Measurements from ENCODE around the gene GRB7. TPM values are rescaled to one million over a fixed set of nuclear protein-coding genes. Genes with fewer than 3 reads are reported as not detected.

The GRB7 gene
- total and polyA plus RNA-seq, 2 donors (not counting 1 experiment from before 2014, with no cell fraction given), result 0.81 to 0.84 TPM

DNA sequence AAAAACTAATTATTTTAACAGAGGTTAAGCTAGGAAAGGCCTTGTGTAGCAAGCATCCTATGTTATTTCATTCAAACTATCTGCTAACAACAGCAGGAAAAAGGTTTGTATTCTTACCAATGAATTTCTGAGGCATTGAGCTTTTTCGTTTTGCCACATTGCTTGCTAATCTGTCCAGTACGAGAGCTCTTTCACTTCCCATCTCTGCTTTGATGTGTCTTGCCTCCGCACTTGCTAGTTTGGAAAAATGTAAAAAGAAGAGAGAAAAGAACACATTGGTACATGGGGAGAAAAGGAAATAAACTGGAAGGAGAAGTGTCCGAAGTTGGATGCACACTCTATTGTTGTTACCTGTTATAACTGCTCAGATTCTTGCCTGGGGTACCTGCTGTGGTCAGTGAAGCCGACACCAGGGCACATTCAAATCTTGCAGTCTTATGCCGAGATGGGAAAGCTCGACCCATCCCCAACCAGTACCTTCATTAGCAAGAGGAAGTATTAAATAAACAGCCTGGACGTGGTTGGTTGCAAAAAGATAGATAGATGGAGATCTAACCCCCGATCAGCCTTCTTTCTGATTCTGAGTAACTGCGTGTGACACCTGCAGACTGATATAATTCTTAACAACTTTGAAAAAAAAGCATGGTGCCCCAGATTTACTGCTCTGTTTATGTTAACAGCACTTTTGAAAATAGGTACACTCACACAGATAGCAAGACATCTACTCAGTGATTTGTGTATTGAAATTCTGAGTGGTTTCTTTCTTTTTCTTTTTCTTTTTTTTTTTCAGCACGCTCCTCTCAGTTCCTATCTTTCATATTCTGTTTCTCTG lies 40.0 kb downstream of the GRB7 start:
- Histone ChIP-seq H3K79me2 (ENCODE audit: control insufficient read depth, insufficient read depth, low read length) (peaks cover 95% of the 10 kb centered on the region), H3K4me3 (ENCODE audit: control extremely low read depth in 1 of 5, extremely low read depth in 1 of 5, insufficient read depth in 1 of 5, low read depth in 2 of 5, low read length in 4 of 5) (peak overlapping the region; percentile 17 to 86 (median 51)), H3K36me3 (replicated peaks in 1 of 2; ENCODE audit: control extremely low read depth in 1 of 2, control insufficient read depth in 1 of 2, extremely low read depth in 1 of 2, insufficient read depth in 2 of 2, low read length in 1 of 2) (peaks cover 3 to 54% of the 10 kb centered on the region in 2 experiments), H3K9me3 (ENCODE audit: control extremely low read depth in 1 of 3, control insufficient read depth in 2 of 3, insufficient read depth in 1 of 3, low read length in 2 of 3) (no peaks in the 10 kb centered on the region), H3K4me2 (replicated peaks; ENCODE audit: low read depth, low read length, poor library complexity, severe bottlenecking) (peak overlapping the region; percentile 77), H3K9ac (ENCODE audit: low read length) (peak overlapping the region; percentile 74), H3K27ac (ENCODE audit: low read length in 2 of 2) (peak overlapping the region; percentile 33 to 86), H3K27me3 (replicated peaks in 1 of 4; ENCODE audit: control extremely low read depth in 1 of 4, control insufficient read depth in 3 of 4, insufficient read depth in 4 of 4, low read length in 3 of 4) (no peaks in the 10 kb centered on the region), H2AFZ (ENCODE audit: insufficient read depth, low read depth, low read length, poor library complexity, severe bottlenecking) (no peak overlapping the region), H3K4me1 (ENCODE audit: control insufficient read depth in 2 of 2, insufficient read depth in 2 of 2, low read length in 2 of 2) (peaks cover 80 to 90% of the 10 kb centered on the region in 2 donors), H4K20me1 (ENCODE audit: control insufficient read depth, insufficient read depth, low read length, poor library complexity, severe bottlenecking) (no peaks in the 10 kb centered on the region)
- DNase-seq (peak; percentile 59), ATAC-seq (ENCODE audit: low read depth) (peak; percentile 36)
- intact Hi-C loops (cut with micrococcal nuclease), result loop anchor here (1.0 to 5.0 kb wide), 2 partner anchors 17 to 205 kb away; partner anchors contain the start of gene PSMD3
- 8% methylated on average over 5 of the region's 11 CpGs for WGBS (ENCODE audit: insufficient coverage)
- CTCF ChIA-PET, result interaction anchor here (0.8 to 3.5 kb wide), 10 partner anchors 13 to 202 kb away, joined by 3 to 32 read pairs (median 5); partner anchors contain the start of gene PSMD3
- TF ChIP-seq, protein P1, sequence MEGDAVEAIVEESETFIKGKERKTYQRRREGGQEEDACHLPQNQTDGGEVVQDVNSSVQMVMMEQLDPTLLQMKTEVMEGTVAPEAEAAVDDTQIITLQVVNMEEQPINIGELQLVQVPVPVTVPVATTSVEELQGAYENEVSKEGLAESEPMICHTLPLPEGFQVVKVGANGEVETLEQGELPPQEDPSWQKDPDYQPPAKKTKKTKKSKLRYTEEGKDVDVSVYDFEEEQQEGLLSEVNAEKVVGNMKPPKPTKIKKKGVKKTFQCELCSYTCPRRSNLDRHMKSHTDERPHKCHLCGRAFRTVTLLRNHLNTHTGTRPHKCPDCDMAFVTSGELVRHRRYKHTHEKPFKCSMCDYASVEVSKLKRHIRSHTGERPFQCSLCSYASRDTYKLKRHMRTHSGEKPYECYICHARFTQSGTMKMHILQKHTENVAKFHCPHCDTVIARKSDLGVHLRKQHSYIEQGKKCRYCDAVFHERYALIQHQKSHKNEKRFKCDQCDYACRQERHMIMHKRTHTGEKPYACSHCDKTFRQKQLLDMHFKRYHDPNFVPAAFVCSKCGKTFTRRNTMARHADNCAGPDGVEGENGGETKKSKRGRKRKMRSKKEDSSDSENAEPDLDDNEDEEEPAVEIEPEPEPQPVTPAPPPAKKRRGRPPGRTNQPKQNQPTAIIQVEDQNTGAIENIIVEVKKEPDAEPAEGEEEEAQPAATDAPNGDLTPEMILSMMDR (IDR thresholded peaks at IDR 0.05), result no peak
- no peak for TF ChIP-seq EZH2 (IDR thresholded peaks at IDR 0.05; ENCODE audit: borderline replicate concordance, insufficient read depth, low read depth, low read length, poor library complexity, severe bottlenecking)
- H3K27me3 Mint-ChIP-seq, result no peaks in the 10 kb centered on the region
- H3K4me3 Mint-ChIP-seq, result peak overlapping the region; percentile 89
- H3K9me3 Mint-ChIP-seq (ENCODE audit: insufficient read depth), result no peaks in the 10 kb centered on the region
- POLR2A ChIA-PET, result interaction anchor here (0.9 to 3.9 kb wide), 3 partner anchors 8 to 22 kb away, joined by 4 to 46 read pairs (median 7); no protein-coding TSS in a partner anchor
- peaks cover 81% of the 10 kb centered on the region for H3K4me1 Mint-ChIP-seq
- peak overlapping the region; percentile 93 for H3K27ac Mint-ChIP-seq

Measured in B cell (primary cell).